Mesenchymal stem cell (in vitro differentiated cells and primary cell): ENCODE results near the gene RBPJL.

Experiments used
- DNase-seq: peaks from one replicate; pipeline ENCODE4 v3.0.0-alpha.2; 2013
- H2AFZ ChIP-seq: one replicate; pipeline ENCODE4 v1.6.1; 2013; ENCODE audit warnings: low read depth, mild to moderate bottlenecking, control low read depth, inconsistent platforms, low read length, moderate library complexity
- H2AK5ac ChIP-seq: 2 replicates; pipeline ENCODE4 v1.6.1; 2013; ENCODE audit warnings: low read length, moderate library complexity, mild to moderate bottlenecking, inconsistent platforms; ENCODE audit not compliant: severe bottlenecking
- H2BK120ac ChIP-seq: one replicate; pipeline ENCODE4 v1.6.1; 2013; ENCODE audit warnings: low read depth, mild to moderate bottlenecking, inconsistent platforms, low read length, moderate library complexity
- H2BK12ac ChIP-seq, 2 experiments: one replicate each; pipeline ENCODE4 v1.6.1; 2013; ENCODE audit warnings: inconsistent platforms in 2 of 2, low read length in 2 of 2, mild to moderate bottlenecking in 2 of 2, moderate library complexity in 2 of 2, control low read depth in 1 of 2
- H2BK15ac ChIP-seq: one replicate; pipeline ENCODE4 v1.6.1; 2013; ENCODE audit warnings: mild to moderate bottlenecking, low read depth, inconsistent platforms; ENCODE audit not compliant: poor library complexity, severe bottlenecking
- H2BK5ac ChIP-seq: 2 replicates; pipeline ENCODE4 v1.6.1; 2013; ENCODE audit warnings: low read depth, mild to moderate bottlenecking, low read length, control low read depth, inconsistent platforms; ENCODE audit not compliant: poor library complexity, severe bottlenecking
- H3K14ac ChIP-seq, 2 experiments: one replicate each; pipeline ENCODE4 v1.6.1; 2013; ENCODE audit warnings: inconsistent platforms in 2 of 2, low read length in 2 of 2, control low read depth in 1 of 2, mild to moderate bottlenecking in 1 of 2, moderate library complexity in 1 of 2
- H3K18ac ChIP-seq, 2 experiments: one replicate each; pipeline ENCODE4 v1.6.1; 2013; ENCODE audit warnings: inconsistent platforms in 2 of 2, low read length in 2 of 2, control low read depth in 1 of 2, low read depth in 1 of 2, mild to moderate bottlenecking in 1 of 2
- H3K23ac ChIP-seq, 2 experiments: one replicate each; pipeline ENCODE4 v1.6.1; 2013; ENCODE audit warnings: inconsistent platforms in 2 of 2, low read length in 2 of 2, mild to moderate bottlenecking in 2 of 2, moderate library complexity in 2 of 2, control low read depth in 1 of 2
- H3K27ac ChIP-seq: 2 replicates; pipeline ENCODE4 v1.5.1; 2013; ENCODE audit warnings: mild to moderate bottlenecking, moderate library complexity, low read length, control low read depth, inconsistent platforms; ENCODE audit not compliant: poor library complexity, severe bottlenecking
- H3K27me3 ChIP-seq, 2 experiments: 2 replicates each; pipeline versions ENCODE4 v1.6.1 to v1.7.0; 2013; ENCODE audit warnings: low read length in 2 of 2, mild to moderate bottlenecking in 2 of 2, moderate library complexity in 2 of 2, control low read depth in 1 of 2, inconsistent platforms in 1 of 2; ENCODE audit not compliant: control insufficient read depth in 1 of 2, insufficient read depth in 1 of 2
- H3K36me3 ChIP-seq, 2 experiments: 2 replicates each; pipeline versions ENCODE4 v1.6.1 to v1.7.0; 2013; ENCODE audit warnings: low read length in 2 of 2, control low read depth in 1 of 2, inconsistent platforms in 1 of 2, low read depth in 1 of 2, mild to moderate bottlenecking in 1 of 2; ENCODE audit not compliant: insufficient read depth in 2 of 2, control insufficient read depth in 1 of 2
- H3K4ac ChIP-seq, 2 experiments: one replicate each; pipeline ENCODE4 v1.6.1; 2013; ENCODE audit warnings: inconsistent platforms in 2 of 2, low read length in 2 of 2, mild to moderate bottlenecking in 2 of 2, moderate library complexity in 2 of 2, control low read depth in 1 of 2, low read depth in 1 of 2
- H3K4me1 ChIP-seq: 2 replicates; pipeline ENCODE4 v1.6.1; 2013; ENCODE audit warnings: low read depth, low read length, control low read depth; ENCODE audit not compliant: control insufficient read depth, insufficient read depth
- H3K4me2 ChIP-seq: 2 replicates; pipeline ENCODE4 v1.6.1; 2013; ENCODE audit warnings: low read length, mild to moderate bottlenecking, inconsistent platforms; ENCODE audit not compliant: poor library complexity, severe bottlenecking
- H3K4me3 ChIP-seq, 2 experiments: 2 replicates each; pipeline versions ENCODE4 v1.5.1 to v1.7.0; 2013; ENCODE audit warnings: low read length in 2 of 2, mild to moderate bottlenecking in 2 of 2, control low read depth in 1 of 2, low read depth in 1 of 2; ENCODE audit not compliant: insufficient read depth in 1 of 2
- H3K79me1 ChIP-seq: replicated peaks from 2 replicates; pipeline ENCODE4 v1.6.1; 2013; ENCODE audit warnings: mild to moderate bottlenecking, control low read depth, low read length, inconsistent platforms; ENCODE audit not compliant: poor library complexity, severe bottlenecking
- H3K9ac ChIP-seq: 2 replicates; pipeline ENCODE4 v1.7.0; 2013; ENCODE audit warnings: mild to moderate bottlenecking, low read length, moderate library complexity
- H3K9me3 ChIP-seq: 2 replicates; pipeline ENCODE4 v1.7.0; 2013; ENCODE audit warnings: mild to moderate bottlenecking, low read length; ENCODE audit not compliant: control insufficient read depth
- H4K8ac ChIP-seq: one replicate; pipeline ENCODE4 v1.6.1; 2013; ENCODE audit warnings: inconsistent platforms, mild to moderate bottlenecking, low read length, moderate library complexity
- H4K91ac ChIP-seq: one replicate; pipeline ENCODE4 v1.6.1; 2013; ENCODE audit warnings: mild to moderate bottlenecking, low read length, inconsistent platforms

The RBPJL gene

DNA sequence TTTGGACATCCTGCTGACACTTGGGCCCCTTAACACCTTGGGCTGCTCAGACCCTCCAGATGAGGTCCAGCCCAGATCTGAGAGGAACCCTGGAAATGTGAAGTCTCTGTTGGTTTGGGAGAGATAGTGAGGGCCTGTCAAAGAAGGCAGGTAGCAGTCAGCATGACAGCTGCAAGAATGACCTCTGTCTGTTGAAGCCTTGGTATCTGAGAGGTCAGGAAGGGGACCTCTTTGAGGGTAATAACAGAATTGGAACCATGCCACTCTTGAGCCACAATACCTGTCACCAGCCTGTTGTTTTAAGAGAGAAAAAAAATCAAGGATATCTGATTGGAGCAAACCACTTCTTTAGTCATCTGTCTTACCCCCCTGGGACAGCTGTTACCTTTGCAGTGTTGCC, 60.5 kb downstream of the RBPJL start:
- Histone ChIP-seq H3K36me3 (peaks cover 29 to 39% of the 10 kb centered on the region in 2 experiments), H2AFZ (no peak overlapping the region), H2BK120ac (no peak overlapping the region), H4K8ac (no peak overlapping the region), H3K23ac (no peak overlapping the region), H3K4ac (no peak overlapping the region), H3K4me3 (no peak overlapping the region), H3K4me2 (no peak overlapping the region), H2BK5ac (no peak overlapping the region), H3K9ac (no peak overlapping the region), H2BK15ac (no peak overlapping the region), H4K91ac (no peak overlapping the region), H3K18ac (no peak overlapping the region), H3K79me1 (peaks cover 27% of the 10 kb centered on the region), H2BK12ac (no peak overlapping the region), H3K4me1 (peaks cover 2% of the 10 kb centered on the region), H3K9me3 (no peaks in the 10 kb centered on the region), H3K27ac (no peak overlapping the region), H3K27me3 (no peaks in the 10 kb centered on the region), H3K14ac (no peak overlapping the region), H2AK5ac (no peak overlapping the region)
- DNase-seq = no peak
